Activated CD8-positive, alpha-beta memory T cell treated with anti-CD3 and anti-CD28 coated beads, Interleukin-2, amount 50 U/mL, for 48 hours (primary cell): ENCODE data around the gene SPSB3.

Experiments
- DNase-seq: peaks from one replicate; pipeline ENCODE4 v3.0.0-alpha.2; 2020

Gene SPSB3

GRCh38 chr16:1762196-1762878 lies 20.0 kb downstream of the SPSB3 start:
- no peak for DNase-seq

- no peak for DNase-seq
Observed at GRCh38 chr16:1761751-1762150, 20.6 kb downstream of the SPSB3 start.

- DNase-seq: no peak
Observed at GRCh38 chr16:1760911-1761310, 21.5 kb downstream of the SPSB3 start.

- no peak for DNase-seq
Observed at GRCh38 chr16:1759511-1759910, 22.9 kb downstream of the SPSB3 start.

- no peak for DNase-seq
Observed at GRCh38 chr16:1758923-1759322, 23.4 kb downstream of the SPSB3 start.

GRCh38 chr16:1757714-1758461 lies 24.5 kb downstream of the SPSB3 start:
- DNase-seq: no peak

- no peak for DNase-seq
Observed at GRCh38 chr16:1754204-1754603, 28.2 kb downstream of the SPSB3 start.

- no peak for DNase-seq
Observed at GRCh38 chr16:1752853-1753252, 29.5 kb downstream of the SPSB3 start.

GRCh38 chr16:1751946-1752345 lies 30.4 kb downstream of the SPSB3 start:
- DNase-seq: no peak

- no peak for DNase-seq
Observed at GRCh38 chr16:1749152-1750117, 32.9 kb downstream of the SPSB3 start.

- DNase-seq: no peak
Observed at GRCh38 chr16:1747934-1748333, 34.4 kb downstream of the SPSB3 start.

GRCh38 chr16:1746693-1747195 lies 35.6 kb downstream of the SPSB3 start:
- no peak for DNase-seq

GRCh38 chr16:1745900-1746692 lies 36.3 kb downstream of the SPSB3 start:
- DNase-seq: no peak

- DNase-seq: no peak
Observed at GRCh38 chr16:1745181-1745899, 37.0 kb downstream of the SPSB3 start.

- DNase-seq: no peak
Observed at GRCh38 chr16:1744338-1744840, 38.0 kb downstream of the SPSB3 start.

GRCh38 chr16:1743376-1744337 lies 38.7 kb downstream of the SPSB3 start:
- no peak for DNase-seq

- DNase-seq: no peak
Observed at GRCh38 chr16:1741553-1742165, 40.7 kb downstream of the SPSB3 start.

GRCh38 chr16:1740781-1741490 lies 41.4 kb downstream of the SPSB3 start:
- no peak for DNase-seq

GRCh38 chr16:1740234-1740633 lies 42.1 kb downstream of the SPSB3 start:
- no peak for DNase-seq
